Right atrium auricular region (tissue), 2 donors: ENCODE measurements around the gene MAP2K7. TPM values are rescaled to one million over a fixed set of nuclear protein-coding genes. Genes with fewer than 3 reads are reported as not detected.

ENCODE experiments used
- DNase-seq: peaks from one replicate; pipeline ENCODE4 v3.0.0-alpha.2; 2019; ENCODE audit warnings: low spot score
- H3K27ac ChIP-seq, 2 donors: fragments of 200-600 bp; sonication (generic); 1 replicate in 1 of 2; 2 replicates in 1 of 2; pipeline ENCODE4 v1.5.1; 2016 to 2019
- H3K27me3 ChIP-seq, 2 donors: fragments of 200-600 bp; sonication (generic); one replicate each; pipeline versions ENCODE4 v1.5.1 to v1.6.0; 2017 to 2019
- H3K36me3 ChIP-seq: fragments of 200-600 bp; sonication (generic); one replicate; pipeline ENCODE4 v1.5.1; 2016
- H3K4me1 ChIP-seq, 2 donors: fragments of 200-600 bp; sonication (generic); one replicate each; pipeline versions ENCODE4 v1.5.1 to v1.6.0; 2017 to 2019
- H3K4me3 ChIP-seq, 2 donors: fragments of 200-600 bp; sonication (generic); 1 replicate in 1 of 2; 2 replicates in 1 of 2; pipeline ENCODE4 v1.5.1; 2017 to 2019; ENCODE audit warnings: mild to moderate bottlenecking in 1 of 2, moderate library complexity in 1 of 2
- H3K9me3 ChIP-seq, 2 donors: fragments of 200-600 bp; sonication (generic); one replicate each; pipeline ENCODE4 v1.5.1; 2019
- total RNA-seq, 2 donors: library from RNA; depleted of rRNA; stranded (reverse); fragments of >200 nt; gene quantifications; one replicate each; pipeline ENCODE4 v1.1.0, GENCODE V29; 2016
- TF ChIP-seq, protein P1 (sequence below), 2 donors: fragments of 200-600 bp; sonication (generic); IDR thresholded peaks; one replicate each; pipeline ENCODE4 v1.5.1; 2019; ENCODE audit warnings: antibody characterized with exemption in 2 of 2

MAP2K7 gene
- total RNA-seq, 2 donors from 2014 or later, result 12.0 to 14.4 TPM

DNA sequence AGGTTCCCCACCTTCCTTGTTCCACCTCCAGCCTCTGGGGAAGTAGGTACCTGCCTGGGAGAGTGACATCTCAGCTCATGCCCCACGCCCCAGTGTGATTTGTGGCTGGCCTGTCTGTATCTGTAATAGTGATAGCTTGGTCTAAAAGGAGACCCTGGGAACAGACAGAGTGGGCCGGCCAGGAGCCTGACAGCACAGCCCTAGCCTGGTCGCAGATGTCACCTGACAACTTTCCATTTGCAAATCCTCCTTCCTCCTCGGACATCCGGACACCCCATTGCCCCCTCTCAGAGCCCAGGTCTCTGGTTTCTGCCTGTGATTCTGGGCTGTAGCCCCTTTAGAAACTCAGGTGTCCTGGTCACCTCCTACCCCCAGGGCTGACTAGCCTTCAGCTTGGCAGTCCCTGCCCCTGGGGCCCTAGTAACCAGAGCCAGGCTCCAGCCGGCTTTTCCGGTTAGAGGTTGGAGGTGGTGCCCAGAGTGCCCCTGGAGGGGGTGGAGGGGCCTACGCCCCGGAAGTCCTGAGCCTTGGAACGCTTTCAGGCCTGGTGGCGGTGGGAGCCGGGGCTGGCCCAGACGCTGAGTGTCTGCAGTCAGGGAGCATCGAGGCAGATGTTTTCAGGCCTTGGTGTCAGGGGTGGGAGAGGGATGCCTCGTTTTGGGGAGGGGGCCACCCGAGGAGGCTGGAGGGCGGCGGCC lies 8.9 kb upstream of the MAP2K7 start:
- no peaks in the 10 kb centered on the region for H3K36me3 ChIP-seq
- DNase-seq, result no peak
- no peaks in the 10 kb centered on the region for H3K9me3 ChIP-seq
- no peak overlapping the region for H3K4me3 ChIP-seq
- no peak overlapping the region for H3K27ac ChIP-seq
- H3K4me1 ChIP-seq, result no peaks in the 10 kb centered on the region
- TF ChIP-seq, protein P1, sequence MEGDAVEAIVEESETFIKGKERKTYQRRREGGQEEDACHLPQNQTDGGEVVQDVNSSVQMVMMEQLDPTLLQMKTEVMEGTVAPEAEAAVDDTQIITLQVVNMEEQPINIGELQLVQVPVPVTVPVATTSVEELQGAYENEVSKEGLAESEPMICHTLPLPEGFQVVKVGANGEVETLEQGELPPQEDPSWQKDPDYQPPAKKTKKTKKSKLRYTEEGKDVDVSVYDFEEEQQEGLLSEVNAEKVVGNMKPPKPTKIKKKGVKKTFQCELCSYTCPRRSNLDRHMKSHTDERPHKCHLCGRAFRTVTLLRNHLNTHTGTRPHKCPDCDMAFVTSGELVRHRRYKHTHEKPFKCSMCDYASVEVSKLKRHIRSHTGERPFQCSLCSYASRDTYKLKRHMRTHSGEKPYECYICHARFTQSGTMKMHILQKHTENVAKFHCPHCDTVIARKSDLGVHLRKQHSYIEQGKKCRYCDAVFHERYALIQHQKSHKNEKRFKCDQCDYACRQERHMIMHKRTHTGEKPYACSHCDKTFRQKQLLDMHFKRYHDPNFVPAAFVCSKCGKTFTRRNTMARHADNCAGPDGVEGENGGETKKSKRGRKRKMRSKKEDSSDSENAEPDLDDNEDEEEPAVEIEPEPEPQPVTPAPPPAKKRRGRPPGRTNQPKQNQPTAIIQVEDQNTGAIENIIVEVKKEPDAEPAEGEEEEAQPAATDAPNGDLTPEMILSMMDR (IDR thresholded peaks at IDR 0.05), result no peak
- H3K27me3 ChIP-seq, result no peaks in the 10 kb centered on the region

DNA sequence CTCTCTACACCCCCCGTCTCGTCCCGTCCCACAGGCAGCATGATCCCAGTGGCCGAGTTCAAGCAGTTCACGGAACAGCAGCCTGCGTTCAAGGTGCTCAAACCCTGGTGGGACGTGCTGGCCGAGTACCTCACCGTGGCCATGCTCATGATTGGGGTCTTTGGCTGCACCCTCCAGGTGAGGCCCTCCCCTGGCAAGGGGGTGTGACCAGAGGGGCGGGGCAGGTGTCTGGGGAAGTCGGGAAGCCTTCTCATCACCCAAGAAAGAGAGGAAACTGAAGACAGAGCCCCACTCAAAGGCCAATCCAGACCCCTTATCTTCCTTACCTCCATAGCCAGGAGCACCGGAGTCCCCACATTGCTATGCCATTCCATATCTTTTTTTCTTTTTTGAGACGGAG lies 8.1 kb upstream of the MAP2K7 start:
- H3K27ac ChIP-seq, result no peak overlapping the region

DNA sequence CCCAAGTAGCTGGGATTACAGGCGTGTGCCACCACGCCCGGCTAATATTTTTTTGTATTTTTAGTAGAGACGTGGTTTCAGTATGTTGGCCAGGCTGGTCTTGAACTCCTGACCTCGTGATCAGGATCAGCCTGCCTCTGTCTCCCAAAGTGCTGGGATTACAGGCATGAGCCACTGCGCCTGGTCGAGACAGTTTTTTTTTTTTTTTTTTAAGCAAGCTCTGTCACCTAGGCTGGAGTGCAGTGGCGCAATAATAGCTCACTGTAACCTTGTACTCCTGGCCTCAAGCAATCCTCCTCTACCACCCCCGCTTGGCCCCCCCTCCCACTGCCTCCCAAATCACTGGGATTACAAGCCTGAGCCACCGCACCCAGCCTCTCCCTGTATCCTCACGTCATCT lies 6.4 kb upstream of the MAP2K7 start:
- H3K9me3 ChIP-seq, result no peaks in the 10 kb centered on the region
- no peak for DNase-seq
- H3K36me3 ChIP-seq, result no peaks in the 10 kb centered on the region
- no peak overlapping the region for H3K27ac ChIP-seq
- TF ChIP-seq, protein P1 (IDR thresholded peaks at IDR 0.05), result no peak
- H3K27me3 ChIP-seq, result no peaks in the 10 kb centered on the region
- no peak overlapping the region for H3K4me3 ChIP-seq
- peaks cover 0 to under 1% of the 10 kb centered on the region in 2 donors for H3K4me1 ChIP-seq

More for the DNA sequence above, 8.1 kb upstream of the MAP2K7 start:
- TF ChIP-seq, protein P1 (IDR thresholded peaks at IDR 0.05), result no peak
- Histone ChIP-seq H3K27me3 (no peaks in the 10 kb centered on the region), H3K9me3 (no peaks in the 10 kb centered on the region), H3K4me1 (no peaks in the 10 kb centered on the region), H3K4me3 (no peak overlapping the region), H3K36me3 (no peaks in the 10 kb centered on the region)
- DNase-seq, result no peak

DNA sequence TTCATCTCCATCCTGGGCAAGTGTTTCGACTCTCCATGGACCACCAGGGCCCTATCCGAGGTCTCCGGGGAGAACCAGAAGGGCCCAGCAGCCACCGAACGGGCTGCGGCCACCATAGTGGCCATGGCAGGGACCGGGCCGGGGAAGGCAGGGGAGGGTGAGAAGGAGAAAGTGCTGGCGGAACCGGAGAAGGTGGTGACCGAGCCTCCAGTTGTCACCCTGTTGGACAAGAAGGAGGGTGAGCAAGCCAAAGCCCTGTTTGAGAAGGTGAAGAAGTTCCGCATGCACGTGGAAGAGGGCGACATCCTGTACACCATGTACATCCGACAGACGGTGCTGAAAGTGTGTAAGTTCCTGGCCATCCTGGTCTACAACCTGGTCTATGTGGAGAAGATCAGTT lies 4.7 kb upstream of the MAP2K7 start:
- Histone ChIP-seq H3K9me3 (no peaks in the 10 kb centered on the region), H3K27ac (no peak overlapping the region), H3K4me3 (no peak overlapping the region), H3K27me3 (no peaks in the 10 kb centered on the region), H3K36me3 (no peaks in the 10 kb centered on the region), H3K4me1 (peaks cover 0 to 8% of the 10 kb centered on the region in 2 donors)
- DNase-seq, result no peak
- TF ChIP-seq, protein P1 (IDR thresholded peaks at IDR 0.05), result no peak

DNA sequence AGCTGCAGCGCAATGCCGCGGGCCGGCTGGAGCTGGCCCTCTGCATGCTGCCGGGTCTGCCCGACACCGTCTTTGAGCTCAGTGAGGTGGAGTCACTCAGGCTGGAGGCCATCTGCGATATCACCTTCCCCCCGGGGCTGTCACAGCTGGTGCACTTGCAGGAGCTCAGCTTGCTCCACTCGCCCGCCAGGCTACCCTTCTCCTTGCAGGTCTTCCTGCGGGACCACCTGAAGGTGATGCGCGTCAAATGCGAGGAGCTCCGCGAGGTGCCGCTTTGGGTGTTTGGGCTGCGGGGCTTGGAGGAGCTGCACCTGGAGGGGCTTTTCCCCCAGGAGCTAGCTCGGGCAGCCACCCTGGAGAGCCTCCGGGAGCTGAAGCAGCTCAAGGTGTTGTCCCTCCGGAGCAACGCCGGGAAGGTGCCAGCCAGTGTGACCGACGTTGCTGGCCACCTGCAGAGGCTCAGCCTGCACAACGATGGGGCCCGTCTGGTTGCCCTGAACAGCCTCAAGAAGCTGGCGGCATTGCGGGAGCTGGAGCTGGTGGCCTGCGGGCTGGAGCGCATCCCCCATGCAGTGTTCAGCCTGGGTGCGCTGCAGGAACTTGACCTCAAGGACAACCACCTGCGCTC lies 3.8 kb upstream of the MAP2K7 start:
- H3K9me3 ChIP-seq, result no peaks in the 10 kb centered on the region
- H3K36me3 ChIP-seq, result no peaks in the 10 kb centered on the region
- peaks cover 0 to 15% of the 10 kb centered on the region in 2 donors for H3K4me1 ChIP-seq
- H3K27ac ChIP-seq, result no peak overlapping the region
- TF ChIP-seq, protein P1 (IDR thresholded peaks at IDR 0.05), result no peak
- DNase-seq, result no peak
- H3K27me3 ChIP-seq, result no peaks in the 10 kb centered on the region
- H3K4me3 ChIP-seq, result no peak overlapping the region
